Ureter (tissue), 1 donor: ENCODE data around the gene RIMS3. TPM values are rescaled to one million over a fixed set of nuclear protein-coding genes. Genes with fewer than 3 reads are reported as not detected.

Experiments
- DNase-seq: peaks from one replicate; pipeline ENCODE4 v3.0.0-alpha.2; 2020; ENCODE audit warnings: low spot score
- total RNA-seq: library from RNA; stranded (reverse); gene quantifications from one replicate; pipeline ENCODE4 v1.2.4, GENCODE V29; 2023
- donor health status: DM: yes; HTN: yes; CAD: no.

Gene RIMS3
- total RNA-seq, 1 donor from 2014 or later: 5.3 TPM

GRCh38 chr1:40653851-40654537 lies 11.5 kb downstream of the RIMS3 start:
- DNase-seq: no peak

GRCh38 chr1:40652979-40653378 lies 12.5 kb downstream of the RIMS3 start:
- DNase-seq: no peak

GRCh38 chr1:40652468-40652867 lies 13.0 kb downstream of the RIMS3 start:
- DNase-seq: no peak

GRCh38 chr1:40651138-40651857 lies 14.2 kb downstream of the RIMS3 start:
- DNase-seq: no peak

- DNase-seq: no peak
Observed at GRCh38 chr1:40650075-40650474, 15.4 kb downstream of the RIMS3 start.

GRCh38 chr1:40649592-40649930 lies 15.9 kb downstream of the RIMS3 start:
- DNase-seq: no peak

GRCh38 chr1:40648928-40649591 lies 16.4 kb downstream of the RIMS3 start:
- no peak for DNase-seq

- DNase-seq: no peak
Observed at GRCh38 chr1:40648200-40648599, 17.3 kb downstream of the RIMS3 start.

GRCh38 chr1:40646315-40646714 lies 19.2 kb downstream of the RIMS3 start:
- no peak for DNase-seq

GRCh38 chr1:40645118-40645680 lies 20.3 kb downstream of the RIMS3 start:
- DNase-seq: no peak

GRCh38 chr1:40641601-40642242 lies 23.8 kb downstream of the RIMS3 start:
- DNase-seq: no peak

- DNase-seq: no peak
Observed at GRCh38 chr1:40640314-40641076, 25.0 kb downstream of the RIMS3 start.

GRCh38 chr1:40638097-40639036 lies 27.1 kb downstream of the RIMS3 start:
- DNase-seq: no peak

- DNase-seq: no peak
Observed at GRCh38 chr1:40637470-40638007, 27.9 kb downstream of the RIMS3 start.

- DNase-seq: no peak
Observed at GRCh38 chr1:40636777-40637176, 28.7 kb downstream of the RIMS3 start.

GRCh38 chr1:40635763-40636500 lies 29.6 kb downstream of the RIMS3 start:
- no peak for DNase-seq

GRCh38 chr1:40634901-40635655 lies 30.4 kb downstream of the RIMS3 start:
- no peak for DNase-seq

- DNase-seq: no peak
Observed at GRCh38 chr1:40633931-40634376, 31.5 kb downstream of the RIMS3 start.
